ENCODE results near the gene CYP4F3.
"Not testable (repeated sequence)": the region's sequence is repeated elsewhere in the genome, so short reads cannot be mapped to it uniquely, and the experiment has no call there.

DNA sequence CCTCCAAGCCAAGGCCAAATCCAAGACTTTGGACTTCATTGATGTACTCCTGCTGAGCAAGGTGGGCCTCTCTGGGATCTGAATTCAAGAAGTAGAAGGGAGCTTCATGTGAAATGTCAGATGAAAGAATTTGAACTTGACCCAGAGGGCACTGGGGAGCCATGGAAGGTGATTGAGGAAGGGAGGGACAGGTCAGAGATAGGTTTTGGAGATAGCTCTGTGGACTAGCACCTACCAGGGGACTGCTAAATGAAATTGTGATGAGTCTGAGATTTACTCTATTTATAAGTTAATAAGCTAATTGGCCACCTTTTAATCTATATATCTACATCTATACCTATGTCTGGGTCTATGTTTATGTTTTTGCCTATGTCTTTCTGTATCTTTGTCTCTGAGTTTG, 9.4 kb downstream of the CYP4F3 start:
- TF ChIP-seq, protein P1, sequence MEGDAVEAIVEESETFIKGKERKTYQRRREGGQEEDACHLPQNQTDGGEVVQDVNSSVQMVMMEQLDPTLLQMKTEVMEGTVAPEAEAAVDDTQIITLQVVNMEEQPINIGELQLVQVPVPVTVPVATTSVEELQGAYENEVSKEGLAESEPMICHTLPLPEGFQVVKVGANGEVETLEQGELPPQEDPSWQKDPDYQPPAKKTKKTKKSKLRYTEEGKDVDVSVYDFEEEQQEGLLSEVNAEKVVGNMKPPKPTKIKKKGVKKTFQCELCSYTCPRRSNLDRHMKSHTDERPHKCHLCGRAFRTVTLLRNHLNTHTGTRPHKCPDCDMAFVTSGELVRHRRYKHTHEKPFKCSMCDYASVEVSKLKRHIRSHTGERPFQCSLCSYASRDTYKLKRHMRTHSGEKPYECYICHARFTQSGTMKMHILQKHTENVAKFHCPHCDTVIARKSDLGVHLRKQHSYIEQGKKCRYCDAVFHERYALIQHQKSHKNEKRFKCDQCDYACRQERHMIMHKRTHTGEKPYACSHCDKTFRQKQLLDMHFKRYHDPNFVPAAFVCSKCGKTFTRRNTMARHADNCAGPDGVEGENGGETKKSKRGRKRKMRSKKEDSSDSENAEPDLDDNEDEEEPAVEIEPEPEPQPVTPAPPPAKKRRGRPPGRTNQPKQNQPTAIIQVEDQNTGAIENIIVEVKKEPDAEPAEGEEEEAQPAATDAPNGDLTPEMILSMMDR (IDR thresholded peaks at IDR 0.05), result not testable (repeated sequence)
- not testable (repeated sequence) for TF ChIP-seq ZFX (IDR thresholded peaks at IDR 0.05; ENCODE audit: borderline replicate concordance)
